Astrocyte (in vitro differentiated cells and primary cell): ENCODE data around the gene PLXDC2.

Experiments
- EZH2 ChIP-seq: IDR thresholded peaks from 2 replicates; pipeline ENCODE4 v1.6.1; 2012; ENCODE audit warnings: mild to moderate bottlenecking, low read length, inconsistent platforms; ENCODE audit not compliant: insufficient read depth
- TF ChIP-seq, protein P1 (sequence below): IDR thresholded peaks from 2 replicates; pipeline ENCODE4 v1.5.1; 2011; ENCODE audit warnings: low read depth, mild to moderate bottlenecking, inconsistent platforms, low read length, moderate library complexity; ENCODE audit not compliant: insufficient read depth

DNA sequence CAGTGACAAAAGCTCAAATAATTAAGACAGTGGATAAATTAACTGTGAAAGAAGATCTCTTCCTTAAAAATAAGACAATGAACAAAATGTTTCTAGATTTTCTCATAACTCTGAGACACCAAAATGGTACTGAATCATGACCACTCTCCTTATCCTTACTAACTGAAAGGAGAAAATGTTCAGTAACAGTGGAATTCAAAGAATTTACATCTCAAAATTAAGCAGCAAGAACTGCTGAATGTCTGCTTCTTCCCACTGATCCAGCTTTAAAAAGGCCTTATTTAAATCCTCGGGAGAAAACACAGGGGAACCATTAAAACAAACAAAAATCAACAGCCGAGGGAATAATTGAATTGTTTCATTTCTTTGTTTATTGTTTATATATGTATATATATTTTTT lies 27.3 kb upstream of the PLXDC2 start:
- TF ChIP-seq, protein P1, sequence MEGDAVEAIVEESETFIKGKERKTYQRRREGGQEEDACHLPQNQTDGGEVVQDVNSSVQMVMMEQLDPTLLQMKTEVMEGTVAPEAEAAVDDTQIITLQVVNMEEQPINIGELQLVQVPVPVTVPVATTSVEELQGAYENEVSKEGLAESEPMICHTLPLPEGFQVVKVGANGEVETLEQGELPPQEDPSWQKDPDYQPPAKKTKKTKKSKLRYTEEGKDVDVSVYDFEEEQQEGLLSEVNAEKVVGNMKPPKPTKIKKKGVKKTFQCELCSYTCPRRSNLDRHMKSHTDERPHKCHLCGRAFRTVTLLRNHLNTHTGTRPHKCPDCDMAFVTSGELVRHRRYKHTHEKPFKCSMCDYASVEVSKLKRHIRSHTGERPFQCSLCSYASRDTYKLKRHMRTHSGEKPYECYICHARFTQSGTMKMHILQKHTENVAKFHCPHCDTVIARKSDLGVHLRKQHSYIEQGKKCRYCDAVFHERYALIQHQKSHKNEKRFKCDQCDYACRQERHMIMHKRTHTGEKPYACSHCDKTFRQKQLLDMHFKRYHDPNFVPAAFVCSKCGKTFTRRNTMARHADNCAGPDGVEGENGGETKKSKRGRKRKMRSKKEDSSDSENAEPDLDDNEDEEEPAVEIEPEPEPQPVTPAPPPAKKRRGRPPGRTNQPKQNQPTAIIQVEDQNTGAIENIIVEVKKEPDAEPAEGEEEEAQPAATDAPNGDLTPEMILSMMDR = no peak
- TF ChIP-seq EZH2 = no peak
